OCI-LY3 (cell line): ENCODE results near the gene H2BK1.

Experiments used
- H2AFZ ChIP-seq: fragments of 200-600, 300-600 bp; shearing (Covaris generic); 2 replicates; pipeline ENCODE4 v1.6.0; 2014; ENCODE audit warnings: antibody characterized with exemption, low read depth, low read length
- H3K27ac ChIP-seq: fragments of 200-600, 300-600 bp; sonication (generic); 2 replicates; pipeline ENCODE4 v1.5.1; 2014; ENCODE audit warnings: mild to moderate bottlenecking, low read length, moderate library complexity, mixed read lengths
- H3K27me3 ChIP-seq: fragments of 200-600, 300-600 bp; sonication (generic); 2 replicates; pipeline ENCODE4 v1.6.1; 2014; ENCODE audit warnings: low read depth, low read length, mixed read lengths
- H3K36me3 ChIP-seq: fragments of 200-600, 300-600 bp; sonication (generic); replicated peaks from 2 replicates; pipeline ENCODE3; 2014; ENCODE audit warnings: low read depth, low read length, mixed read lengths
- H3K4me1 ChIP-seq: fragments of 300-600, 200-600 bp; sonication (generic); 2 replicates; pipeline ENCODE4 v1.6.1; 2014; ENCODE audit warnings: low read length, mixed read lengths
- H3K4me2 ChIP-seq: fragments of 200-600, 300-600 bp; sonication (generic); 2 replicates; pipeline ENCODE4 v1.6.1; 2014; ENCODE audit warnings: low read length, mixed read lengths
- H3K4me3 ChIP-seq: fragments of 300-600, 200-600 bp; sonication (generic); 2 replicates; pipeline ENCODE4 v1.5.1; 2014; ENCODE audit warnings: antibody characterized with exemption, mild to moderate bottlenecking, low read length, moderate library complexity
- H3K79me2 ChIP-seq: fragments of 300-600, 200-600 bp; shearing (Covaris generic); 2 replicates; pipeline ENCODE4 v1.6.1; 2014; ENCODE audit warnings: mild to moderate bottlenecking, low read length, mixed read lengths
- H3K9ac ChIP-seq: fragments of 300-600, 200-600 bp; shearing (Covaris generic); 2 replicates; pipeline ENCODE4 v1.6.0; 2014; ENCODE audit warnings: mild to moderate bottlenecking, low read length, moderate library complexity
- H3K9me3 ChIP-seq: fragments of 200-600, 300-600 bp; shearing (Covaris generic); 2 replicates; pipeline ENCODE4 v1.6.1; 2014; ENCODE audit warnings: low read length, mixed read lengths; ENCODE audit not compliant: insufficient read depth
- H4K20me1 ChIP-seq: fragments of 200-600, 300-600 bp; sonication (generic); 2 replicates; pipeline ENCODE4 v1.6.1; 2016; ENCODE audit warnings: low read length, mixed read lengths; ENCODE audit not compliant: insufficient read depth
- EZH2phosphoT487 ChIP-seq: fragments of 200-600 bp; shearing (Covaris generic); IDR thresholded peaks from 2 replicates; pipeline ENCODE4 v1.6.1; 2018; ENCODE audit warnings: antibody characterized with exemption, mixed run types, low read depth
- TF ChIP-seq, protein P1 (sequence below): fragments of 200-600, 300-600 bp; sonication (generic); IDR thresholded peaks from 2 replicates; pipeline ENCODE4 v1.5.1; 2014; ENCODE audit warnings: antibody characterized with exemption, low read length, low read depth

The H2BK1 gene

GRCh38 chr7:151244841-151245346, 34.6 kb upstream of the H2BK1 start:
- Histone ChIP-seq H2AFZ (peak overlapping the region; percentile 44; the same call in 1 of the 2 replicates), H3K4me3 (peak overlapping the region; percentile 78), H3K79me2 (no peaks in the 10 kb centered on the region), H3K27me3 (peaks cover 38% of the 10 kb centered on the region), H4K20me1 (peaks cover 4% of the 10 kb centered on the region; the same call in 1 of the 2 replicates), H3K9ac (peak overlapping the region; percentile 42), H3K4me2 (peak overlapping the region; percentile 98), H3K36me3 (no peaks in the 10 kb centered on the region), H3K4me1 (peaks cover 28% of the 10 kb centered on the region), H3K27ac (no peak overlapping the region), H3K9me3 (no peaks in the 10 kb centered on the region)
- TF ChIP-seq, protein P1, sequence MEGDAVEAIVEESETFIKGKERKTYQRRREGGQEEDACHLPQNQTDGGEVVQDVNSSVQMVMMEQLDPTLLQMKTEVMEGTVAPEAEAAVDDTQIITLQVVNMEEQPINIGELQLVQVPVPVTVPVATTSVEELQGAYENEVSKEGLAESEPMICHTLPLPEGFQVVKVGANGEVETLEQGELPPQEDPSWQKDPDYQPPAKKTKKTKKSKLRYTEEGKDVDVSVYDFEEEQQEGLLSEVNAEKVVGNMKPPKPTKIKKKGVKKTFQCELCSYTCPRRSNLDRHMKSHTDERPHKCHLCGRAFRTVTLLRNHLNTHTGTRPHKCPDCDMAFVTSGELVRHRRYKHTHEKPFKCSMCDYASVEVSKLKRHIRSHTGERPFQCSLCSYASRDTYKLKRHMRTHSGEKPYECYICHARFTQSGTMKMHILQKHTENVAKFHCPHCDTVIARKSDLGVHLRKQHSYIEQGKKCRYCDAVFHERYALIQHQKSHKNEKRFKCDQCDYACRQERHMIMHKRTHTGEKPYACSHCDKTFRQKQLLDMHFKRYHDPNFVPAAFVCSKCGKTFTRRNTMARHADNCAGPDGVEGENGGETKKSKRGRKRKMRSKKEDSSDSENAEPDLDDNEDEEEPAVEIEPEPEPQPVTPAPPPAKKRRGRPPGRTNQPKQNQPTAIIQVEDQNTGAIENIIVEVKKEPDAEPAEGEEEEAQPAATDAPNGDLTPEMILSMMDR, result no peak
- no peak for TF ChIP-seq EZH2phosphoT487

- Histone ChIP-seq H3K4me2 (peak overlapping the region; percentile 98), H3K9me3 (no peaks in the 10 kb centered on the region), H3K9ac (no peak overlapping the region), H3K4me1 (peaks cover 31% of the 10 kb centered on the region), H3K27me3 (peaks cover 38% of the 10 kb centered on the region), H3K4me3 (peak overlapping the region; percentile 78), H3K36me3 (no peaks in the 10 kb centered on the region), H3K79me2 (no peaks in the 10 kb centered on the region), H4K20me1 (peaks cover 8% of the 10 kb centered on the region; the same call in 1 of the 2 replicates), H3K27ac (no peak overlapping the region), H2AFZ (no peak overlapping the region)
- TF ChIP-seq EZH2phosphoT487, result no peak
- TF ChIP-seq, protein P1, result peak; percentile 93
These were observed 34.0 kb upstream of the H2BK1 start for GRCh38 chr7:151244196-151244840.

DNA sequence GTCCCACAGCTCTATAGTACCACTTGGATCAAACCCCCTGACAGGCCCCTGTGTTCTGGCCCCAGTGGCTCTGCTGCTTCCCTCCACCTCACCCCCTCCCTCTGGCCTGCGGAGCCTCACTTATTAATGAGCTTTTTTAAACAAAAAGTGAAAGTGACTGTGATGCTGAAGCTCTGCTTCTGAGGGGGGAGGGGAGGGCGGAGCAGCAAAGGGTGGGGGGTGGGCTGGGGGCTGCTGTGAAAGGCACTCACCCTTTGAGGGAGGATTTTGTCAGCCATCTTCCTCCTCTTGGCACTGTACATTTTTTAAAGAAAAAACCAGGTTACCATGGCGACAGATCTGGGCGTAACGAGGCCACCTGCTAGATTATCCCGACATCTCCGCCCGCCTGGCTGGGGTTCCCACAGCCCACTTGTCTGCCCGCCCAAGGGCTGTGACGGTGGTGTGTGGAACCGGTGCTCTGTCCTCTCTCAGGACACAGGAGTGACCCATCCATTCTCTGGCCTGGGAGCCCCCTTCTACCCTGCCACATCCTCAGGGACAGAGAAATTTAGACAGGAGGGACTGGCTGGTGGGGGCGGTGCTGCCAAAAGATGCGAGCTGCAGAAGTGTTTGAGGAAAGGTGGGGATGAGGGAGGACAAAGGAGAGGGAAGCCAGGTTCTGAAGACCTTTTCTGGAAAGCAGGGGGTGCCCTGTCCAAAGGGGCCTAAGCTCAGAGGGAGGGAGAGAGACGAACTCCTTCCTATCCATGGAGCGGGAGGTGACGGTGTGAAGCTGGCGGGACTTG, 33.3 kb upstream of the H2BK1 start:
- Histone ChIP-seq H3K9ac (0 out of 2 replicates have a peak overlapping the region, but pooled peaks have one; percentile 10), H2AFZ (no peak overlapping the region), H3K9me3 (no peaks in the 10 kb centered on the region), H3K4me3 (peak overlapping the region; percentile 60), H3K4me2 (peak overlapping the region; percentile 98), H4K20me1 (peaks cover 15% of the 10 kb centered on the region; the same call in 1 of the 2 replicates), H3K27me3 (peaks cover 38% of the 10 kb centered on the region), H3K27ac (no peak overlapping the region), H3K79me2 (no peaks in the 10 kb centered on the region), H3K4me1 (peaks cover 38% of the 10 kb centered on the region), H3K36me3 (no peaks in the 10 kb centered on the region)
- no peak for TF ChIP-seq EZH2phosphoT487
- TF ChIP-seq, protein P1, result no peak

- Histone ChIP-seq H3K4me3 (peak overlapping the region; percentile 60), H3K9me3 (no peaks in the 10 kb centered on the region), H3K4me2 (peak overlapping the region; percentile 98), H2AFZ (no peak overlapping the region), H3K9ac (no peak overlapping the region), H3K27ac (no peak overlapping the region), H3K4me1 (peaks cover 40% of the 10 kb centered on the region), H3K36me3 (peaks cover 2% of the 10 kb centered on the region), H3K27me3 (peaks cover 34% of the 10 kb centered on the region), H4K20me1 (peaks cover 21% of the 10 kb centered on the region; the same call in 1 of the 2 replicates), H3K79me2 (no peaks in the 10 kb centered on the region)
- no peak for TF ChIP-seq EZH2phosphoT487
- TF ChIP-seq, protein P1, result no peak
These were observed 32.7 kb upstream of the H2BK1 start for GRCh38 chr7:151243045-151243349.
